ENCODE data around the gene SMIM14.
"Not testable (repeated sequence)": the region's sequence is repeated elsewhere in the genome, so short reads cannot be mapped to it uniquely, and the experiment has no call there.

The SMIM14 gene

GRCh38 chr4:39638354-39639239 lies at the start of gene SMIM14:
Gene SMIM14 (minus strand): TSS chr4:39638865. CDS start chr4:39605145, 33,720 bp downstream.
- DNase-seq = peak; percentile 93

GRCh38 chr4:39687014-39687413 lies 48.3 kb upstream of the SMIM14 start:
- no peak for DNase-seq

GRCh38 chr4:39685990-39686389 lies 47.3 kb upstream of the SMIM14 start:
- no peak for DNase-seq

- DNase-seq = no peak
These were observed 43.5 kb upstream of the SMIM14 start for GRCh38 chr4:39682138-39682537.

GRCh38 chr4:39681003-39681402 lies 42.3 kb upstream of the SMIM14 start:
- DNase-seq = not testable (repeated sequence)

- not testable (repeated sequence) for DNase-seq
These were observed 37.0 kb upstream of the SMIM14 start for GRCh38 chr4:39675681-39676080.

- not testable (repeated sequence) for DNase-seq
These were observed 31.6 kb upstream of the SMIM14 start for GRCh38 chr4:39670296-39670695.

GRCh38 chr4:39668887-39669286 lies 30.2 kb upstream of the SMIM14 start:
- no peak for DNase-seq

GRCh38 chr4:39667706-39668105 lies 29.0 kb upstream of the SMIM14 start:
- no peak for DNase-seq

GRCh38 chr4:39664828-39665731 lies 26.4 kb upstream of the SMIM14 start:
- DNase-seq = no peak

- no peak for DNase-seq
These were observed 24.0 kb upstream of the SMIM14 start for GRCh38 chr4:39662683-39663082.

GRCh38 chr4:39660757-39661156 lies 22.1 kb upstream of the SMIM14 start:
- no peak for DNase-seq

- no peak for DNase-seq
These were observed 21.4 kb upstream of the SMIM14 start for GRCh38 chr4:39660045-39660444.

GRCh38 chr4:39658756-39659155 lies 20.1 kb upstream of the SMIM14 start:
- DNase-seq = no peak

- DNase-seq = no peak
These were observed 18.8 kb upstream of the SMIM14 start for GRCh38 chr4:39657465-39657864.

- DNase-seq = not testable (repeated sequence)
These were observed 18.0 kb upstream of the SMIM14 start for GRCh38 chr4:39656638-39657037.

GRCh38 chr4:39655876-39656275 lies 17.2 kb upstream of the SMIM14 start:
- DNase-seq = no peak

GRCh38 chr4:39655211-39655610 lies 16.5 kb upstream of the SMIM14 start:
- no peak for DNase-seq

- not testable (repeated sequence) for DNase-seq
These were observed 12.9 kb upstream of the SMIM14 start for GRCh38 chr4:39651586-39651985.

GRCh38 chr4:39649639-39650265 lies 11.1 kb upstream of the SMIM14 start:
- no peak for DNase-seq

- DNase-seq = no peak
These were observed 10.3 kb upstream of the SMIM14 start for GRCh38 chr4:39648827-39649558.

GRCh38 chr4:39648213-39648612 lies 9.5 kb upstream of the SMIM14 start:
- DNase-seq = no peak
